ENCODE results near the gene IL37.

IL37 gene

DNA sequence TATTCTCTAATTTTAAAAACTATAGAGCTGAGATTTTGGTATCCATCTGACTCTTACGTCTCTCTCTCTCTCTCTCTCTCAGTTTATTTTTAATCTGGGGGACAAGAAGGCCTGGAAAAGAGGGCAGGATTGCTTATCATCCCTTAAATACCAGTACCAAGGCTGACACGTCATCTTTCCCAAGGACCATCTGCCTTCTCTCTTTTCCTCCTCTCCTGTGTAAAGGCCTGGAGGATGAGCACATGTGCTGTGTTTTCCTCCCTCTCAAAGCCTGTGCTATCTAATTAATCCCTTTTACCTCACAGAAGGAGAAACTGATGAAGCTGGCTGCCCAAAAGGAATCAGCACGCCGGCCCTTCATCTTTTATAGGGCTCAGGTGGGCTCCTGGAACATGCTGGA, 7.3 kb downstream of the IL37 start:
- H3K27ac ChIP-seq: no peak overlapping the region
- POLR2A ChIA-PET (ENCODE audit: low non-redundant PET): no interaction called here
- no peak for DNase-seq (ENCODE audit: low spot score)
- TF ChIP-seq, protein P1, sequence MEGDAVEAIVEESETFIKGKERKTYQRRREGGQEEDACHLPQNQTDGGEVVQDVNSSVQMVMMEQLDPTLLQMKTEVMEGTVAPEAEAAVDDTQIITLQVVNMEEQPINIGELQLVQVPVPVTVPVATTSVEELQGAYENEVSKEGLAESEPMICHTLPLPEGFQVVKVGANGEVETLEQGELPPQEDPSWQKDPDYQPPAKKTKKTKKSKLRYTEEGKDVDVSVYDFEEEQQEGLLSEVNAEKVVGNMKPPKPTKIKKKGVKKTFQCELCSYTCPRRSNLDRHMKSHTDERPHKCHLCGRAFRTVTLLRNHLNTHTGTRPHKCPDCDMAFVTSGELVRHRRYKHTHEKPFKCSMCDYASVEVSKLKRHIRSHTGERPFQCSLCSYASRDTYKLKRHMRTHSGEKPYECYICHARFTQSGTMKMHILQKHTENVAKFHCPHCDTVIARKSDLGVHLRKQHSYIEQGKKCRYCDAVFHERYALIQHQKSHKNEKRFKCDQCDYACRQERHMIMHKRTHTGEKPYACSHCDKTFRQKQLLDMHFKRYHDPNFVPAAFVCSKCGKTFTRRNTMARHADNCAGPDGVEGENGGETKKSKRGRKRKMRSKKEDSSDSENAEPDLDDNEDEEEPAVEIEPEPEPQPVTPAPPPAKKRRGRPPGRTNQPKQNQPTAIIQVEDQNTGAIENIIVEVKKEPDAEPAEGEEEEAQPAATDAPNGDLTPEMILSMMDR (conservative IDR thresholded peaks at IDR 0.05; ENCODE audit: low read depth): no peak
- CTCF ChIA-PET: interaction anchor here (0.6 kb wide), 1 partner anchor 53 kb away, joined by 3 read pairs; no protein-coding TSS in a partner anchor

DNA sequence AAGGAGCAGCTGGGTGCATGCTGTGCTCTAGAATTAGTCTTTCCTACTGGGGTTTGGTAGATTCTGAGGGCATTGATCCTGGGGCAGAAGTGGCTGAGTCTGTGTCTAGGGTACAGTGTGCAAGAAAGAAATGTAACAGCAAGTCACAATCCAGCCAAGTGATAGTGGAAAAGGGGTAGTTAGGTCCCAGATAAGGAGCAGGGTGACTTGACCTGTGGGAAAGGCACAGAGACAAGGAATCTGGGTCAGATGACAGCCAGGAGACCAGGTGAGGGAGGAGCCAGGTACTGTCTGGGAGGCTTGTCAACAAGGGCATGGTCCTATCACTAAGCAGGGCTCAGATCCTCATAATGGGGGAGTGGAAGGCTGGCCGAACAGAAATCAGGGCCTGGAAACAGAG, 8.1 kb downstream of the IL37 start:
- CTCF ChIA-PET: no interaction called here
- no peak overlapping the region for H3K27ac ChIP-seq
- TF ChIP-seq, protein P1 (conservative IDR thresholded peaks at IDR 0.05; ENCODE audit: low read depth): no peak
- POLR2A ChIA-PET (ENCODE audit: low non-redundant PET): no interaction called here
- DNase-seq (ENCODE audit: low spot score): no peak

DNA sequence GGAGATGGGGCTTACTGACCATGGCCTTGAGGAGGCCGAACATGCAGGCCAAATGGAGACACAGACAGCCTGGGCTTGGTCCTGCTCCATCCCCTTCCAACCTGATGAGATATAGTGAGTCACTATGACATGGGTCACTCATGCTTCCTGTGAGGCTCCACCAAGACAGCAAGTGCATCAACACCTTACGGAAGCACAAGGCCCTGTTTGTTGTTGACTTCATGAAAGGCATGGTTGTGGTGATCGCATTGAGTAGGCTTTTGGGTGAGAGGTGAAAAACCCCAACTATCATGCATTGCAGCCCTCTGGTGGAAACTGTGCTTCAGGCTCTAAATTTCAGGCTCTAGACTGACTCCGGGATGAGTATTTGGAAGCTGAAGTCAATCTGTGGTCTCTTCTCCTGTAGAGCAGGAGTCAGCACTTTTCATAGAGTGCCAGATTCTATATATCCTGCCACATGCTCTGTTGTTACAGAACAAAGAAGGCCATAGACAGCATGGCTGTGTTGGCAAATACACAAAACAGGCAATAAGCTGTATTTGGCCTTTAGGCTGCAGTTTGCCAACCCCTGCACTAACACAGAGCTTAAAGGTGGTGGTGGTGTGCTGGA, 10.1 kb downstream of the IL37 start:
- CTCF ChIA-PET: no interaction called here
- H3K27ac ChIP-seq: no peak overlapping the region
- TF ChIP-seq, protein P1 (conservative IDR thresholded peaks at IDR 0.05; ENCODE audit: low read depth): no peak
- peak; percentile 51 for DNase-seq (ENCODE audit: low spot score)
- POLR2A ChIA-PET (ENCODE audit: low non-redundant PET): no interaction called here

DNA sequence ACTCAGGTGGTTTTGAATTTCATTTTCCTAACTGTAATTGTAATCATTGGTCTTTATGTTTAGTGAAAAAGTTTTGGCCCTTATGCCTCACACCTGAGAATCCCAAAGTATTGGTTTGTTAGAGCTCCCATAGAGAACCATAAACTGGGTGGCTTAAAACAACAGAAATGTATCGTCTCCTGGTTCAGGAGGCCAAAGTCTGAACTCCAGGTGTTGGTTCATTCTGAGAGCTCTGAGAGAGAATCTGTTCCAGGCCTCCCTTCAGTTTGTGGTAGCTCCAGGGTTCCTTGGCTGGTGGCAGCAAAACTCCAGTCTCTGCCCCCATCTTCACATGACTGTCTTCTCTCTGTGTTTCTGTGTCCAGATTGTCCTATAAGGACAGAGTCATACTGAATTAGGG, 11.0 kb downstream of the IL37 start:
- no peak for DNase-seq (ENCODE audit: low spot score)
- TF ChIP-seq, protein P1 (conservative IDR thresholded peaks at IDR 0.05; ENCODE audit: low read depth): no peak
- ChIA-PET CTCF (no interaction called here), POLR2A (ENCODE audit: low non-redundant PET) (interaction anchor here (0.6 kb wide), 1 partner anchor 86 kb away, joined by 3 read pairs; no protein-coding TSS in a partner anchor)
- no peak overlapping the region for H3K27ac ChIP-seq

DNA sequence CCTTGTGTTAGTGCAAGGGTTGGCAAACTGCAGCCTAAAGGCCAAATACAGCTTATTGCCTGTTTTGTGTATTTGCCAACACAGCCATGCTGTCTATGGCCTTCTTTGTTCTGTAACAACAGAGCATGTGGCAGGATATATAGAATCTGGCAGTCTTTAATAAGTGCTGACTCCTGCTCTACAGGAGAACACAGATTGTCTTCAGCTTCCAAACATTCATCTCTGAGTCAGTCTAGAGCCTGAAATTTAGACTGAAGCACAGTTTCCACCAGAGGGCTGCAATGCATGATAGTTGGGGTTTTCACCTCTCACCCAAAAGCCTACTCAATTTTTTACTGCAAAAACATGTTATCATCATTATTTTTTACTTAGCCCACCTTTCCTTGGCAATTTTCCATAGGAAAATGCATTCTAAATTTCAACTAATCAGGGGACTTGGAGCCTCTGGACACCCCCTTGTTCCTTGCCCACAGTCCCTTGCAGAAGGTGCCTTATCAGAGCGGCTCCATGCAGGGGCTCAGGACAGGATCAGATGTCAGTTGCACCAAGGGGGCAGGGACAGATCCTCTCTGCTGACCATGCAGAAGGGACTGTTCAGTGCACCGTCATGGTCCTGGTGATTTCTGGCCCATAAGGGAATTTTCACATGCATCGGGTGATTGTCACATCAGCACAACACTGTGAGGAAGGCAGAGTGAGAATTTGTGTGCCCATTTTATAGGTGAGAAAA, 12.4 kb downstream of the IL37 start:
- CTCF ChIA-PET: interaction anchor here (1.1 kb wide), 1 partner anchor 141 kb away, joined by 3 read pairs; no protein-coding TSS in a partner anchor
- POLR2A ChIA-PET (ENCODE audit: low non-redundant PET): no interaction called here
- TF ChIP-seq, protein P1 (conservative IDR thresholded peaks at IDR 0.05; ENCODE audit: low read depth): no peak
- H3K27ac ChIP-seq: no peak overlapping the region
- DNase-seq (ENCODE audit: low spot score): no peak

DNA sequence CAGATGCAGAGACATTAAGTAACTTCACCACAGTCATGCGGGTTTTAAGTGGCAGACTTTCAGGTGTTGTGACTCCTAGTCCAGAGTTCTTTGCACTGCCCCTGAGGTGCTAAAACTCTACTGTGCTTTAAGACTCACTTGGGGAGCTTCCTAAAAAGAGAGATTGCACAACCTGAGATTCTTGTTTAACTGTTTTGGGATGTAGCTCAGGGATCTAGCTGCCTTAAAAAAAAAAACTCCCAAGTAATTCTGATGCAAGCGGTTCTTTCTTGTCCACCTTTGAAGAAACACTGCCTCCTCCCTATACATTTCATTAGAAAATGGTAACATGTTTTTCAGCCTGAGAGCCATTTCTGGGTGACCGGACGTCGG, 13.0 kb downstream of the IL37 start:
- TF ChIP-seq, protein P1 (conservative IDR thresholded peaks at IDR 0.05; ENCODE audit: low read depth): no peak
- no peak overlapping the region for H3K27ac ChIP-seq
- CTCF ChIA-PET: interaction anchor here (1.3 kb wide), 1 partner anchor 18 kb away, joined by 4 read pairs; no protein-coding TSS in a partner anchor
- POLR2A ChIA-PET (ENCODE audit: low non-redundant PET): no interaction called here
- DNase-seq (ENCODE audit: low spot score): no peak

All from RWPE1 (cell line).